Endothelial cell of umbilical vein (primary cell): ENCODE data around the gene TAOK1. TPM values are rescaled to one million over a fixed set of nuclear protein-coding genes. Genes with fewer than 3 reads are reported as not detected.

ENCODE experiments used
- BruUV-seq: library from RNA; stranded (reverse); fragments of 400-500 nt; replicated peaks from 2 replicates; lab custom pipeline; 2021; lab: Mats Ljungman, UMichigan
- CTCF ChIA-PET: fragments of 300-600, 350-600 bp; sonication (Branson Sonifier 250); formaldehyde crosslinking; loops from one replicate; lab custom pipeline; 2021; ENCODE audit warnings: antibody characterized with exemption, inconsistent platforms; lab: Charles Lee
- POLR2A ChIA-PET: fragments of 300-600, 350-600 bp; sonication (Branson Sonifier 250); formaldehyde crosslinking; loops from one replicate; lab custom pipeline; 2021; ENCODE audit warnings: antibody characterized with exemption, inconsistent platforms; lab: Charles Lee
- DNase-seq: peaks from one replicate; pipeline ENCODE4 v3.0.0-alpha.2; 2011; ENCODE audit warnings: low read depth, low spot score
- FAIRE-seq: peaks from 2 replicates; lab custom pipeline; 2011; peaks lifted over from hg19 to GRCh38; lab: Jason Lieb, UNC
- H2AFZ ChIP-seq: 2 replicates; pipeline ENCODE4 v1.6.0; 2012; ENCODE audit warnings: low read depth, low read length, control low read depth, inconsistent platforms
- H3K27ac ChIP-seq: 2 replicates; pipeline ENCODE4 v1.5.1; 2011; ENCODE audit warnings: low read depth, mild to moderate bottlenecking, control low read depth, low read length, moderate library complexity; ENCODE audit not compliant: insufficient read depth
- H3K27me3 ChIP-seq, 2 experiments: 2 replicates each; pipeline versions ENCODE4 v1.6.0 to v1.6.1; 2011; ENCODE audit warnings: low read length in 2 of 2, mixed read lengths in 1 of 2; ENCODE audit not compliant: control insufficient read depth in 2 of 2, insufficient read depth in 2 of 2
- H3K36me3 ChIP-seq, 2 experiments: 2 replicates in 1 of 2; 3 replicates in 1 of 2; pipeline ENCODE4 v1.5.1; 2011; ENCODE audit warnings: low read length in 2 of 2, mild to moderate bottlenecking in 1 of 2, moderate library complexity in 1 of 2; ENCODE audit not compliant: control insufficient read depth in 2 of 2, insufficient read depth in 2 of 2; ENCODE audit errors: extremely low read depth in 1 of 2
- H3K4me1 ChIP-seq: 3 replicates; pipeline ENCODE4 v1.5.1; 2011; ENCODE audit warnings: mild to moderate bottlenecking, low read length; ENCODE audit not compliant: control insufficient read depth, insufficient read depth; ENCODE audit errors: extremely low read depth
- H3K4me2 ChIP-seq: 2 replicates; pipeline ENCODE4 v1.6.1; 2011; ENCODE audit warnings: low read length, control low read depth, mixed read lengths; ENCODE audit not compliant: insufficient read depth
- H3K4me3 ChIP-seq, 3 experiments: fragments of 200-600 bp in 1 of 3; sonication (generic), shearing (Covaris generic) in 1 of 3; replicated peaks in 1 of 3; 2 replicates each; pipeline ENCODE4 v1.5.1; 2011 to 2016; ENCODE audit warnings: control low read depth in 3 of 3, low read length in 3 of 3, mild to moderate bottlenecking in 2 of 3, inconsistent platforms in 1 of 3, low read depth in 1 of 3, moderate library complexity in 1 of 3; ENCODE audit not compliant: insufficient read depth in 1 of 3
- H3K79me2 ChIP-seq: 2 replicates; pipeline ENCODE4 v1.6.0; 2012; ENCODE audit warnings: low read length, inconsistent platforms; ENCODE audit not compliant: control insufficient read depth, insufficient read depth
- H3K9ac ChIP-seq: replicated peaks from 2 replicates; pipeline ENCODE3; 2011; ENCODE audit warnings: low read length, control low read depth; ENCODE audit not compliant: insufficient read depth; ENCODE audit errors: extremely low read depth
- H3K9me1 ChIP-seq: replicated peaks from 3 replicates; pipeline ENCODE4 v1.6.0; 2011; ENCODE audit warnings: mild to moderate bottlenecking, low read length; ENCODE audit not compliant: control insufficient read depth, insufficient read depth; ENCODE audit errors: extremely low read depth
- H3K9me3 ChIP-seq: replicated peaks from 2 replicates; pipeline ENCODE4 v1.5.1; 2012; ENCODE audit warnings: low read length, inconsistent platforms; ENCODE audit not compliant: control insufficient read depth, insufficient read depth
- H4K20me1 ChIP-seq: replicated peaks from 2 replicates; pipeline ENCODE3; 2011; ENCODE audit warnings: mild to moderate bottlenecking, low read length; ENCODE audit not compliant: control insufficient read depth, insufficient read depth; ENCODE audit errors: extremely low read depth
- CTCF ChIP-seq, 2 donors: IDR thresholded peaks; 1 replicate in 1 of 2; 2 replicates in 1 of 2; pipeline ENCODE4 v1.5.1; 2011; ENCODE audit warnings: low read length in 2 of 2, mild to moderate bottlenecking in 2 of 2, moderate library complexity in 2 of 2, control low read depth in 1 of 2, inconsistent platforms in 1 of 2, low read depth in 1 of 2; ENCODE audit not compliant: insufficient read depth in 1 of 2; ENCODE audit errors: extremely low read depth in 1 of 2
- EZH2 ChIP-seq: IDR thresholded peaks from 2 replicates; pipeline ENCODE4 v1.6.1; 2012; ENCODE audit warnings: borderline replicate concordance, low read depth, mild to moderate bottlenecking, moderate library complexity, low read length, inconsistent platforms; ENCODE audit not compliant: severe bottlenecking
- FOS ChIP-seq: IDR thresholded peaks from 2 replicates; pipeline ENCODE4 v1.6.1; 2011; ENCODE audit warnings: mild to moderate bottlenecking, low read length, moderate library complexity, borderline replicate concordance; ENCODE audit not compliant: insufficient read depth
- GATA2 ChIP-seq: IDR thresholded peaks from 2 replicates; pipeline ENCODE4 v1.7.0; 2011; ENCODE audit warnings: low read depth, mild to moderate bottlenecking, moderate library complexity, mixed read lengths, low read length; ENCODE audit not compliant: insufficient read length, insufficient read depth
- JUN ChIP-seq: IDR thresholded peaks from 2 replicates; pipeline ENCODE4 v1.6.1; 2011; ENCODE audit warnings: borderline replicate concordance, low read depth; ENCODE audit not compliant: insufficient read length, insufficient read depth
- MAX ChIP-seq: IDR thresholded peaks from 2 replicates; pipeline ENCODE4 v1.6.1; 2011; ENCODE audit not compliant: insufficient read depth, insufficient read length
- MYC ChIP-seq: IDR thresholded peaks from one replicate; pipeline ENCODE4 v1.6.1; 2011; ENCODE audit warnings: mild to moderate bottlenecking, low read depth, low read length
- POLR2A ChIP-seq: IDR thresholded peaks from 2 replicates; pipeline ENCODE4 v1.6.1; 2012; ENCODE audit warnings: low read depth, mild to moderate bottlenecking, control low read depth, low read length
- POLR2AphosphoS5 ChIP-seq: IDR thresholded peaks from 2 replicates; pipeline ENCODE4 v1.6.1; 2012; ENCODE audit warnings: low read depth, mild to moderate bottlenecking, control low read depth, low read length, moderate library complexity; ENCODE audit not compliant: insufficient read depth
- dilution Hi-C: fragments of 300-500 bp; cut with MboI; formaldehyde crosslinking; loops from one replicate; pipeline ENCODE4 v1.15.0; 2019; ENCODE audit warnings: low sequenced_read_pairs; ENCODE audit not compliant: extremely low pct_ligation_motif_present
- intact Hi-C: fragments of 100-400 bp; cut with micrococcal nuclease; formaldehyde crosslinking; loops from one replicate; pipeline ENCODE4 v1.10.0; 2022
- polyA plus RNA-seq, 4 experiments: library from polyadenylated mRNA; depleted of rRNA in 3 of 4; stranded (reverse) in 3 of 4; unstranded in 1 of 4; fragments of >200 nt; gene quantifications; 2 replicates each; pipeline versions ENCODE4 v1.2.1 to v1.2.3, GENCODE V29; 2011 to 2012; ENCODE audit warnings: missing spikeins in 1 of 4
- total RNA-seq: library from RNA; stranded (reverse); gene quantifications from 2 replicates; pipeline ENCODE4 v1.2.3, GENCODE V29; 2021

Gene TAOK1
- total and polyA plus RNA-seq, 2 donors (not counting 3 experiments of a cell fraction or from before 2014, with no cell fraction given) = 11.0 to 82.2 TPM

- peaks cover 9% of the 10 kb centered on the region for H3K4me1 ChIP-seq
- H3K36me3 ChIP-seq = peaks cover 2 to 11% of the 10 kb centered on the region in 2 experiments
- no peak overlapping the region for H3K4me3 ChIP-seq
- FAIRE-seq (no peak), DNase-seq (no peak)
- dilution Hi-C loops (no loop called here), intact Hi-C loops (no loop called here)
- H3K27me3 ChIP-seq = no peaks in the 10 kb centered on the region
- H3K9me3 ChIP-seq = no peaks in the 10 kb centered on the region
- no peaks in the 10 kb centered on the region for H3K79me2 ChIP-seq
- POLR2A ChIA-PET = interaction anchor here (0.7 kb wide), 1 partner anchor 116 kb away, joined by 4 read pairs; no protein-coding TSS in a partner anchor
- no peak for TF ChIP-seq MYC
- no peak overlapping the region for H3K4me2 ChIP-seq
- CTCF ChIA-PET = no interaction called here
- H3K27ac ChIP-seq = no peak overlapping the region
- H3K9ac ChIP-seq = no peak overlapping the region
- H4K20me1 ChIP-seq = no peaks in the 10 kb centered on the region
- no peak overlapping the region for H2AFZ ChIP-seq
- no peaks in the 10 kb centered on the region for H3K9me1 ChIP-seq
- BruUV-seq = no TSS peak
Measured at GRCh38 chr17:29514792-29515191, 124.6 kb downstream of the TAOK1 start.

GRCh38 chr17:29518359-29518758 is 128.2 kb downstream of the TAOK1 start:
- no peak overlapping the region for H2AFZ ChIP-seq
- H3K4me1 ChIP-seq = no peaks in the 10 kb centered on the region
- H3K9ac ChIP-seq = no peak overlapping the region
- no TSS peak for BruUV-seq
- H4K20me1 ChIP-seq = no peaks in the 10 kb centered on the region
- H3K4me2 ChIP-seq = no peak overlapping the region
- H3K4me3 ChIP-seq = no peak overlapping the region
- no peak for FAIRE-seq
- H3K36me3 ChIP-seq = peaks cover 5 to 9% of the 10 kb centered on the region in 2 experiments
- DNase-seq = no peak
- intact Hi-C loops (no loop called here), dilution Hi-C loops (no loop called here)
- no peak overlapping the region for H3K27ac ChIP-seq
- POLR2A ChIA-PET = no interaction called here
- CTCF ChIA-PET = interaction anchor here (1.0 kb wide), 1 partner anchor 9 kb away, joined by 3 read pairs; no protein-coding TSS in a partner anchor
- TF ChIP-seq MYC = no peak
- no peak for TF ChIP-seq GATA2
- no peak for TF ChIP-seq MAX
- no peak for TF ChIP-seq POLR2AphosphoS5
- TF ChIP-seq JUN = no peak
- no peak for TF ChIP-seq CTCF (IDR thresholded peaks at IDR 0.05; ENCODE audit: extremely low read depth in 1 of 2, insufficient read depth in 1 of 2, low read depth in 1 of 2, low read length in 2 of 2)
- TF ChIP-seq FOS = no peak
- no peak for TF ChIP-seq POLR2A
- no peak for TF ChIP-seq EZH2
- H3K27me3 ChIP-seq = no peaks in the 10 kb centered on the region
- H3K9me3 ChIP-seq = no peaks in the 10 kb centered on the region
- H3K9me1 ChIP-seq = no peaks in the 10 kb centered on the region
- H3K79me2 ChIP-seq = no peaks in the 10 kb centered on the region
